MM.1S (cell line): Measurements from ENCODE around the gene EWSR1.
A peak's percentile ranks its signal among the peaks of the same experiment; 100 is the strongest.

Experiments used
- DNase-seq: peaks from one replicate; pipeline ENCODE4 v3.0.0-alpha.2; 2015
- H2AFZ ChIP-seq: fragments of 300-600 bp; sonication (generic); 2 replicates; pipeline ENCODE4 v1.6.0; 2016; ENCODE audit warnings: antibody characterized with exemption, low read length
- H3F3A ChIP-seq: fragments of 300-600 bp; sonication (generic); 2 replicates; pipeline ENCODE4 v1.6.1; 2016; ENCODE audit warnings: mild to moderate bottlenecking, antibody characterized with exemption, low read length, moderate library complexity, mixed read lengths; ENCODE audit not compliant: insufficient read depth
- H3K27ac ChIP-seq: fragments of 300-600 bp; sonication (generic); 2 replicates; pipeline ENCODE4 v1.5.1; 2016; ENCODE audit warnings: mild to moderate bottlenecking, low read length
- H3K27me3 ChIP-seq: fragments of 300-600 bp; sonication (generic); replicated peaks from 2 replicates; pipeline ENCODE4 v1.6.0; 2016; ENCODE audit warnings: low read length; ENCODE audit not compliant: insufficient read depth
- H3K36me3 ChIP-seq: fragments of 300-600 bp; sonication (generic); replicated peaks from 2 replicates; pipeline ENCODE4 v1.6.1; 2016; ENCODE audit warnings: mild to moderate bottlenecking, low read length, mixed read lengths; ENCODE audit not compliant: insufficient read depth
- H3K4me1 ChIP-seq: fragments of 300-600 bp; sonication (generic); 2 replicates; pipeline ENCODE4 v1.6.1; 2016; ENCODE audit warnings: low read length, mixed read lengths
- H3K4me2 ChIP-seq: fragments of 300-600 bp; sonication (generic); 2 replicates; pipeline ENCODE4 v1.6.0; 2016; ENCODE audit warnings: low read depth, low read length
- H3K4me3 ChIP-seq: fragments of 300-600 bp; sonication (generic); 2 replicates; pipeline ENCODE4 v1.5.1; 2016; ENCODE audit warnings: low read length, mixed read lengths
- H3K79me2 ChIP-seq: fragments of 300-600 bp; sonication (generic); 2 replicates; pipeline ENCODE4 v1.6.1; 2016; ENCODE audit warnings: mixed run types, low read length, mixed read lengths
- H3K9ac ChIP-seq: fragments of 300-600 bp; sonication (generic); 2 replicates; pipeline ENCODE4 v1.6.1; 2016; ENCODE audit warnings: low read length, mixed read lengths
- H3K9me2 ChIP-seq: fragments of 300-600 bp; sonication (generic); replicated peaks from 2 replicates; pipeline ENCODE4 v1.6.1; 2016; ENCODE audit warnings: mild to moderate bottlenecking, low read length, mixed read lengths; ENCODE audit not compliant: insufficient read depth
- H3K9me3 ChIP-seq: fragments of 300-600 bp; sonication (generic); replicated peaks from 2 replicates; pipeline ENCODE4 v1.6.1; 2016; ENCODE audit warnings: mild to moderate bottlenecking, low read length, mixed read lengths; ENCODE audit not compliant: insufficient read depth
- H4K20me1 ChIP-seq: fragments of 300-600 bp; sonication (generic); 2 replicates; pipeline ENCODE4 v1.6.1; 2016; ENCODE audit warnings: mild to moderate bottlenecking, low read length, moderate library complexity, mixed read lengths; ENCODE audit not compliant: insufficient read depth
- EZH2 ChIP-seq: fragments of 300-600 bp; sonication (generic); optimal IDR thresholded peaks from 2 replicates; pipeline ENCODE3; 2017; ENCODE audit warnings: low read depth, mild to moderate bottlenecking, antibody characterized with exemption, low read length, mixed read lengths
- EZH2phosphoT487 ChIP-seq: fragments of 300-600 bp; sonication (generic); IDR thresholded peaks from 2 replicates; pipeline ENCODE4 v1.6.1; 2018; ENCODE audit warnings: antibody characterized with exemption, low read length
- TF ChIP-seq, protein P1 (sequence below): fragments of 300-600 bp; sonication (generic); IDR thresholded peaks from 2 replicates; pipeline ENCODE4 v1.5.1; 2016; ENCODE audit warnings: antibody characterized with exemption, low read length, mixed read lengths

Gene EWSR1

DNA sequence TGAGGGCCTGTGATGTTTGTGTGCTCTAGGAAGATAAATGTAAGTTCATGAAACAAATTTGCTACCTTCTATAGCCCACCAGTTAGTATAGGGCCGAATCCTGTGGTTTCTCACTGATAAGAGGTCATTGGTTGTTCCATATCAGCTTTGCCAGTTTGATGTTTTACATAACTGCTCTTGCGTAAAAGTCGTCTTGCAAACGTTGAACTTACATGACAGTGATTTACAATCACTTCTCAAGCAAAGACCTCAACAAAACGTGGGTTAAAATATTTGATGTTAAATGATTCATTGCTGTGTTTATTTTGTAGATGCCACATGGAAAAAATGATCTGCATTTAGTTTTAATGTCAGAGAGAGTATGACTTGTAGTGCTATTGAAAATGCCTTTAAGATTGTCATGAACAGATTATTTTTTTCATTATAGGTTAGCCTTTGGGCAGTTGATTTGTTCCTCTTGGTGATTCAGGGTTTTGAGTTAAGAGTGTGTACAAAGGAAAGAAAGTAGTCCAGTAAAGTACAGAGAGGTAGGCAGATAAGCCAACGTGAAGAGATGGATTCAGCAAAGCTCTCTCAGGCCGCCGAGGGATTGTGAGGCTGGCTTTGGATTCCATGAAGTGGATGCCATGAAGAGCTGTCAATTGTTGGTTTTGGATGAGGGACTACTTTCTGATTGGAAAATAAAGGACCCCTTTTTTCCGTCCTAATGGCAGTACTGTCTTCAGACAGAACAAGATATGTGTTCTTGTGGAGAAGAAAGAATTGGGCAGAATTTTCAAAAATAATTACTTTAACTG, 2.6 kb downstream of the EWSR1 start:
- peak overlapping the region; percentile 100; the same call in 1 of the 2 replicates for H3K9ac ChIP-seq
- H3K27me3 ChIP-seq: no peaks in the 10 kb centered on the region
- peaks cover 98% of the 10 kb centered on the region for H3K79me2 ChIP-seq
- H3K9me3 ChIP-seq: no peaks in the 10 kb centered on the region
- H3K4me1 ChIP-seq: peaks cover 21% of the 10 kb centered on the region
- no peak for DNase-seq
- 0 out of 2 replicates have a peak, but pooled peaks cover 8% of the 10 kb centered on the region for H3F3A ChIP-seq
- no peak overlapping the region for H3K27ac ChIP-seq
- H3K4me3 ChIP-seq: peak overlapping the region; percentile 87
- H4K20me1 ChIP-seq: peaks cover 67% of the 10 kb centered on the region
- H3K9me2 ChIP-seq: no peaks in the 10 kb centered on the region
- no peak overlapping the region for H2AFZ ChIP-seq
- TF ChIP-seq, protein P1, sequence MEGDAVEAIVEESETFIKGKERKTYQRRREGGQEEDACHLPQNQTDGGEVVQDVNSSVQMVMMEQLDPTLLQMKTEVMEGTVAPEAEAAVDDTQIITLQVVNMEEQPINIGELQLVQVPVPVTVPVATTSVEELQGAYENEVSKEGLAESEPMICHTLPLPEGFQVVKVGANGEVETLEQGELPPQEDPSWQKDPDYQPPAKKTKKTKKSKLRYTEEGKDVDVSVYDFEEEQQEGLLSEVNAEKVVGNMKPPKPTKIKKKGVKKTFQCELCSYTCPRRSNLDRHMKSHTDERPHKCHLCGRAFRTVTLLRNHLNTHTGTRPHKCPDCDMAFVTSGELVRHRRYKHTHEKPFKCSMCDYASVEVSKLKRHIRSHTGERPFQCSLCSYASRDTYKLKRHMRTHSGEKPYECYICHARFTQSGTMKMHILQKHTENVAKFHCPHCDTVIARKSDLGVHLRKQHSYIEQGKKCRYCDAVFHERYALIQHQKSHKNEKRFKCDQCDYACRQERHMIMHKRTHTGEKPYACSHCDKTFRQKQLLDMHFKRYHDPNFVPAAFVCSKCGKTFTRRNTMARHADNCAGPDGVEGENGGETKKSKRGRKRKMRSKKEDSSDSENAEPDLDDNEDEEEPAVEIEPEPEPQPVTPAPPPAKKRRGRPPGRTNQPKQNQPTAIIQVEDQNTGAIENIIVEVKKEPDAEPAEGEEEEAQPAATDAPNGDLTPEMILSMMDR: no peak
- TF ChIP-seq EZH2 (no peak), EZH2phosphoT487 (no peak)
- peak overlapping the region; percentile 99 for H3K4me2 ChIP-seq
- peaks cover 33% of the 10 kb centered on the region for H3K36me3 ChIP-seq

DNA sequence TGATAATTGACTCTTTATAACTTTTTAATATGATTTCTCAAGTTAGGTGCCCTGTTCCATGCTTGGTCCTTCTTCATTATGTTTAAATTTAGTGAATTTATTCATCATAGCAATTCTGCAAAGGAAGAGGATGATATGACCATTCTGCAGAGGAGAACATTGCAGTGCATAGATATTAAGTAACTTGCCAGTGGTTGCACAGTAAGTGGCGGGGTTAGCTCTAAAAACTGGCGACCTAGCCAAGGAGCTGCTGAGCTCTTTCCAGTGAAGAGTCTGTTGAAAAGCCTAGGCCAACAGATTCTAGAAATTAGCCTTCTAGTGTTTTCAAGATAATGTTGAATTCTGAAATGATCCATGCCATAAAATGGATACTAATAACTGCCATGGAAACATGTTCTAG, 4.6 kb downstream of the EWSR1 start:
- Histone ChIP-seq H3K27ac (no peak overlapping the region), H3K36me3 (peaks cover 50% of the 10 kb centered on the region), H3K4me1 (peaks cover 17% of the 10 kb centered on the region), H3K4me3 (no peak overlapping the region), H3K9me3 (no peaks in the 10 kb centered on the region), H3K27me3 (no peaks in the 10 kb centered on the region), H3F3A (0 out of 2 replicates have a peak, but pooled peaks cover 8% of the 10 kb centered on the region), H4K20me1 (peaks cover 86% of the 10 kb centered on the region), H3K9me2 (no peaks in the 10 kb centered on the region), H2AFZ (no peak overlapping the region), H3K9ac (no peak overlapping the region), H3K79me2 (peaks cover 99% of the 10 kb centered on the region), H3K4me2 (no peak overlapping the region)
- no peak for DNase-seq
- TF ChIP-seq, protein P1: no peak
- TF ChIP-seq EZH2: no peak
- no peak for TF ChIP-seq EZH2phosphoT487

DNA sequence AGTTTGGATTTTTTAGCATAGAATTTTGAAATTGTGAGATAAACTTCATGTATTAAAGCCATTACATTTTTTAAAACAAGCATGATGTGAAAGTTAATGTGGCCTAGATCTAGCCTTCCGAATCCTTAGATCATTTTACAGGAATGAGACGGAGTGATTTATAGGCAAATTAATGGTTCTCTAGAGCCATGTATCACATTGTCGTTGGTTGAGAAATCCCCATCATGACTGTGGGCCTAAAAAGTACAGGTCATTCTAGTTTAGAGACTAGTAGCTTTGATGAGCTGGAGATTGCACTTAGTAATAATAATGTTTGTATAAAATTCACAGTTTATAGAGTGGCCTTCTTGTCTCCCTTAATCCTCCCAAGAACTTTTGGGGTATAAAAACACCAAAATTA, 7.1 kb downstream of the EWSR1 start:
- TF ChIP-seq EZH2phosphoT487: no peak
- TF ChIP-seq, protein P1: no peak
- TF ChIP-seq EZH2: no peak
- no peak overlapping the region for H3K4me2 ChIP-seq
- no peaks in the 10 kb centered on the region for H3K27me3 ChIP-seq
- no peak for DNase-seq
- peaks cover 66% of the 10 kb centered on the region for H3K36me3 ChIP-seq
- H4K20me1 ChIP-seq: peaks cover 94% of the 10 kb centered on the region
- H2AFZ ChIP-seq: no peak overlapping the region
- no peak overlapping the region for H3K9ac ChIP-seq
- no peaks in the 10 kb centered on the region for H3K9me3 ChIP-seq
- H3K79me2 ChIP-seq: peaks cover 99% of the 10 kb centered on the region
- H3K4me3 ChIP-seq: no peak overlapping the region
- peaks cover 14% of the 10 kb centered on the region for H3K4me1 ChIP-seq
- H3F3A ChIP-seq: no peaks in the 10 kb centered on the region; the same call in 1 of the 2 replicates
- no peaks in the 10 kb centered on the region for H3K9me2 ChIP-seq
- no peak overlapping the region for H3K27ac ChIP-seq
